ENCODE results near the gene NMUR2. TPM values are rescaled to one million over a fixed set of nuclear protein-coding genes. Genes with fewer than 3 reads are reported as not detected.

Gene NMUR2
- total RNA-seq, 6 experiments from 2014 or later: not detected

DNA sequence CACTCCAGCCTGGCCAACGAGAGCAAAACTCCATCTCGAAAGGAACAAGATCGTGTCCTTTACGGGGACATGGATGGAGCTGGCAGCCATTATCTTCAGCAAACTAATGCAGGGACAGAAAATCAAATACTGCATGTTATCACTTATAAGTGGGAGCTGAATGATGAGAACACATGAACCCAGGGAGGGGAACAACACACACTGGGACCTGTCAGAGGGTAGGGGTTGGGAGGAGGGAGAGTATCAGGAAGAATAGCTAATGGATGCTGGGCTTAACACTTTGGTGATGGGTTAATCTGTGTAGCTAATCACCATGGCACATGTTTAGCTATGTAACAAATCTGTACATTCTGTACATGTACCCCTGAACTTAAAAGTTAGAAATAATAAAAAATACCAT, 40.9 kb downstream of the NMUR2 start:
- H3K27ac Mint-ChIP-seq: no peak overlapping the region
- H3K27me3 Mint-ChIP-seq (ENCODE audit: insufficient read depth): no peaks in the 10 kb centered on the region
- DNase-seq: no peak
- H3K4me1 Mint-ChIP-seq (ENCODE audit: low read depth): no peaks in the 10 kb centered on the region
- peaks cover 33% of the 10 kb centered on the region for H3K9me3 Mint-ChIP-seq
- no peaks in the 10 kb centered on the region for H3K36me3 Mint-ChIP-seq (ENCODE audit: low read depth)
- TF ChIP-seq, protein P1, sequence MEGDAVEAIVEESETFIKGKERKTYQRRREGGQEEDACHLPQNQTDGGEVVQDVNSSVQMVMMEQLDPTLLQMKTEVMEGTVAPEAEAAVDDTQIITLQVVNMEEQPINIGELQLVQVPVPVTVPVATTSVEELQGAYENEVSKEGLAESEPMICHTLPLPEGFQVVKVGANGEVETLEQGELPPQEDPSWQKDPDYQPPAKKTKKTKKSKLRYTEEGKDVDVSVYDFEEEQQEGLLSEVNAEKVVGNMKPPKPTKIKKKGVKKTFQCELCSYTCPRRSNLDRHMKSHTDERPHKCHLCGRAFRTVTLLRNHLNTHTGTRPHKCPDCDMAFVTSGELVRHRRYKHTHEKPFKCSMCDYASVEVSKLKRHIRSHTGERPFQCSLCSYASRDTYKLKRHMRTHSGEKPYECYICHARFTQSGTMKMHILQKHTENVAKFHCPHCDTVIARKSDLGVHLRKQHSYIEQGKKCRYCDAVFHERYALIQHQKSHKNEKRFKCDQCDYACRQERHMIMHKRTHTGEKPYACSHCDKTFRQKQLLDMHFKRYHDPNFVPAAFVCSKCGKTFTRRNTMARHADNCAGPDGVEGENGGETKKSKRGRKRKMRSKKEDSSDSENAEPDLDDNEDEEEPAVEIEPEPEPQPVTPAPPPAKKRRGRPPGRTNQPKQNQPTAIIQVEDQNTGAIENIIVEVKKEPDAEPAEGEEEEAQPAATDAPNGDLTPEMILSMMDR (IDR thresholded peaks at IDR 0.05): no peak
- no peak overlapping the region for H3K4me3 Mint-ChIP-seq

DNA sequence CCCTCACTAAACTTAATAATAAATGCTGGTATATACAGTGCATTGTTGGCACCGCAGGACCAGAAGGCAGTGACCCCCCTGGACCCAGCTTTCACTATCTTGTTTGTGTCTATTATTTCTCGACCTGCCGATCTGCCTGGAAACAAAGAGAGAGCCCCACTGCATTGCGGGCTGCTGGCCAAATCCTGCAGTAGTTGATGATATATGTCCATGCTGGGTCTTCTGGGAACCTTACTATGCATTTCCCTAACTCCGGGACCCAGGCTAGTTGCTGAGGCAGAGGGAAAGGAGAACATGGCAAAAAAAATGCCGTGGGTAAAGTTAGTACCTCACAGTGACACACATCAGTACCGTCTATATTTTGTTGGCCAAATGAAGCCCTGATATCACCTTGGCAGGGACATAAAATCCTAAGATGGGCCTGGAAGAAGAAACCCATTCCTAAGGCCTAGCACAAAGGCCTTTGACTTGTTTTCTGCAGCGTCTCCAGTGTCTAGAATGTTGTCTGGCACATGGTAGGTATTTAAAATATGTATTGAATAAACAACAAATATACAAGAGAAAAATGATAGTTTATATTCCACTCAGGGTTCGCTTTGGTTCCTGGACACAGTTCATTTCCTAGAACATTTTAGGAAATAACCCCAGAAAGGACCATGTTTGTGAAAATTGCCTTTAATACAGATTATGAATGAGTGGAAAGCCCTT, 46.1 kb downstream of the NMUR2 start:
- DNase-seq: no peak
- Mint-ChIP-seq H3K4me3 (no peak overlapping the region), H3K36me3 (ENCODE audit: low read depth) (no peaks in the 10 kb centered on the region), H3K9me3 (peaks cover 49% of the 10 kb centered on the region), H3K27ac (no peak overlapping the region), H3K27me3 (ENCODE audit: insufficient read depth) (no peaks in the 10 kb centered on the region), H3K4me1 (ENCODE audit: low read depth) (no peaks in the 10 kb centered on the region)
- TF ChIP-seq, protein P1 (IDR thresholded peaks at IDR 0.05): no peak

DNA sequence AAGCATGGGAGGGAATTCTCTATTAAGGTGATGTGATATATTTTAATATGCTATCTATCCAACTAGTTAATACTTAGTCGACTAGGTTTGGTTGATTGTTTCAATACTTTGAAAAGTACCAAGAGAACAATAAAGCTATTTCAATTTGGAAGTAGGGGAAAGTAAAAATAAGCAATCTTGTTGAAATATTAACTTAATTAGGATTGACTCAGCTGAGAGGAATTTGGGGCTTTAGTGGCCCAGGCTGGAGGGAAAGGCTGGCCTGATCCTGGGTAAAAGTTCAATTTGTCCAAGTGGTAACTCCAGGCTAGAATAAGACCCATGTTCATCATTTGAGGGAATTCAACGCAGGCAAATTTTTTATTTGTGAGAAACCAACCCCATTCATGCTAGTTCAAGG, 48.6 kb downstream of the NMUR2 start:
- no peaks in the 10 kb centered on the region for H3K36me3 Mint-ChIP-seq (ENCODE audit: low read depth)
- no peaks in the 10 kb centered on the region for H3K4me1 Mint-ChIP-seq (ENCODE audit: low read depth)
- H3K27ac Mint-ChIP-seq: no peak overlapping the region
- H3K9me3 Mint-ChIP-seq: peaks cover 52% of the 10 kb centered on the region
- TF ChIP-seq, protein P1 (IDR thresholded peaks at IDR 0.05): no peak
- DNase-seq: no peak
- H3K4me3 Mint-ChIP-seq: no peak overlapping the region
- H3K27me3 Mint-ChIP-seq (ENCODE audit: insufficient read depth): no peaks in the 10 kb centered on the region

DNA sequence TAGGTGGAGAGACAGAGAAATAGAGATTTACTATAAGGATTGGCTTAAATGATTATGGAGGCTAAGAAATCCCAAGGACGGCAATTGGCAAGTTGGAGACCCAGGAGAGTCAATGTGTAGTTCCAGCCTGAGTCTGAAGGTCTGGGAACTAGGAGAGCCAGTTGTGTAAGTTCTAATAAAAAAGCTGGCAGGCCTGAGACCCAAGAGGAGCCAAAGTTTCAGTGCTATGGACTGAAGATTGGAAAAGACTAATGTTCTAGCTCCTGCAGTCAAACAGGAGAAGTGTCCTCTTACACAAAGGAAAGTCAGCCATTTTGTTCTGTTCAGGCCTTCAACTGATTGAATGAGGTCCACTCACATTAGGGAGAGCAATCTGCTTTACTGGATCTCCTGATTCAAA, 50.0 kb downstream of the NMUR2 start:
- Mint-ChIP-seq H3K27me3 (ENCODE audit: insufficient read depth) (no peaks in the 10 kb centered on the region), H3K27ac (no peak overlapping the region), H3K4me1 (ENCODE audit: low read depth) (no peaks in the 10 kb centered on the region), H3K9me3 (peaks cover 50% of the 10 kb centered on the region), H3K36me3 (ENCODE audit: low read depth) (no peaks in the 10 kb centered on the region), H3K4me3 (no peak overlapping the region)
- TF ChIP-seq, protein P1 (IDR thresholded peaks at IDR 0.05): no peak
- no peak for DNase-seq

DNA sequence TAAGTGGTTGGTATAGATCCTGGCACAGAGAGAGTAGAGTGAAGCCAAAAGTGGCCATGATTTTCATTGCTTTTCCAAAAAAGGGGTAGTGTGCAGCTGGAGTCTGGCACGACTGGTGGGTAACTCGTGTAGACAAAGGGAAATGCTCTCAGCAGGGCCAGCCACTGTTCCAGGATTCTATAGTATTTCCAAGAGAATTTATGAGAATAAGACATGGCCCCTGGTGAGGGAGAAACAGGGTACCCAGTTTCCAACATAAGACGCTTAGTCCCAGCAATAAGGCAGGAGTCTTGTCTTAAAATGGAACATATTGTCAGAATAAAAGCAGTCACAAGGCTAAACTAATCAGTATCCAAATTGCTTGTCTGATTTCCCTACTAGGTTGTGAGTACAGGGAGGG, 52.1 kb downstream of the NMUR2 start:
- TF ChIP-seq, protein P1 (IDR thresholded peaks at IDR 0.05): no peak
- Mint-ChIP-seq H3K9me3 (peaks cover 39% of the 10 kb centered on the region), H3K4me3 (no peak overlapping the region), H3K27ac (no peak overlapping the region), H3K27me3 (ENCODE audit: insufficient read depth) (no peaks in the 10 kb centered on the region), H3K36me3 (ENCODE audit: low read depth) (no peaks in the 10 kb centered on the region), H3K4me1 (ENCODE audit: low read depth) (no peaks in the 10 kb centered on the region)
- no peak for DNase-seq
